Osteocyte (in vitro differentiated cells): Measurements from ENCODE around the gene GABRB1. TPM values are rescaled to one million over a fixed set of nuclear protein-coding genes. Genes with fewer than 3 reads are reported as not detected.
"Not testable (repeated sequence)": the region's sequence is repeated elsewhere in the genome, so short reads cannot be mapped to it uniquely, and the experiment has no call there.

Experiments used
- DNase-seq: peaks from one replicate; pipeline ENCODE4 v3.0.0; 2021; ENCODE audit warnings: mixed read lengths; ENCODE audit not compliant: unreplicated experiment; ENCODE audit errors: extremely low spot score
- H3K27ac Mint-ChIP-seq: one replicate; pipeline ENCODE4 v1.8.0; 2021; ENCODE audit warnings: mild to moderate bottlenecking, mixed read lengths; ENCODE audit not compliant: unreplicated experiment
- H3K27me3 Mint-ChIP-seq: one replicate; pipeline ENCODE4 v1.8.0; 2021; ENCODE audit warnings: mixed read lengths; ENCODE audit not compliant: unreplicated experiment
- H3K36me3 Mint-ChIP-seq: one replicate; pipeline ENCODE4 v1.8.0; 2021; ENCODE audit warnings: mixed read lengths; ENCODE audit not compliant: unreplicated experiment
- H3K4me1 Mint-ChIP-seq: one replicate; pipeline ENCODE4 v1.8.0; 2021; ENCODE audit warnings: mixed read lengths; ENCODE audit not compliant: unreplicated experiment
- H3K4me3 Mint-ChIP-seq: one replicate; pipeline ENCODE4 v1.8.0; 2021; ENCODE audit warnings: mild to moderate bottlenecking, moderate library complexity, mixed read lengths; ENCODE audit not compliant: unreplicated experiment
- H3K9me3 Mint-ChIP-seq: one replicate; pipeline ENCODE4 v1.8.0; 2021; ENCODE audit warnings: mixed read lengths; ENCODE audit not compliant: unreplicated experiment
- CTCF ChIP-seq: fragments of 200-600 bp; sonication (generic); IDR thresholded peaks from 2 replicates; pipeline ENCODE4 v1.5.0; 2021; ENCODE audit warnings: antibody characterized with exemption, mild to moderate bottlenecking, moderate library complexity
- total RNA-seq: library from RNA; stranded (reverse); gene quantifications from 2 replicates; pipeline ENCODE4 v1.2.1, GENCODE V29; 2021

GABRB1 gene
- total RNA-seq, 1 donor from 2014 or later, result not detected

- Mint-ChIP-seq H3K4me3 (no peak overlapping the region), H3K9me3 (no peaks in the 10 kb centered on the region), H3K27me3 (peaks cover 19% of the 10 kb centered on the region), H3K27ac (no peak overlapping the region), H3K36me3 (no peaks in the 10 kb centered on the region), H3K4me1 (no peaks in the 10 kb centered on the region)
- no peak for TF ChIP-seq CTCF
- DNase-seq, result no peak
Measured at GRCh38 chr4:47372561-47372960, 341.2 kb downstream of the GABRB1 start.

GRCh38 chr4:47373174-47373573 lies 341.8 kb downstream of the GABRB1 start:
- no peak for TF ChIP-seq CTCF
- H3K9me3 Mint-ChIP-seq, result no peaks in the 10 kb centered on the region
- no peaks in the 10 kb centered on the region for H3K4me1 Mint-ChIP-seq
- no peak for DNase-seq
- H3K27ac Mint-ChIP-seq, result no peak overlapping the region
- no peaks in the 10 kb centered on the region for H3K36me3 Mint-ChIP-seq
- H3K27me3 Mint-ChIP-seq, result peaks cover 19% of the 10 kb centered on the region
- H3K4me3 Mint-ChIP-seq, result no peak overlapping the region

- no peaks in the 10 kb centered on the region for H3K36me3 Mint-ChIP-seq
- DNase-seq, result no peak
- H3K27me3 Mint-ChIP-seq, result peaks cover 19% of the 10 kb centered on the region
- H3K27ac Mint-ChIP-seq, result no peak overlapping the region
- no peaks in the 10 kb centered on the region for H3K4me1 Mint-ChIP-seq
- no peak for TF ChIP-seq CTCF
- no peak overlapping the region for H3K4me3 Mint-ChIP-seq
- no peaks in the 10 kb centered on the region for H3K9me3 Mint-ChIP-seq
Measured at GRCh38 chr4:47373709-47374108, 342.3 kb downstream of the GABRB1 start.

- H3K9me3 Mint-ChIP-seq, result no peaks in the 10 kb centered on the region
- DNase-seq, result no peak
- no peak for TF ChIP-seq CTCF
- H3K27me3 Mint-ChIP-seq, result peaks cover 19% of the 10 kb centered on the region
- H3K36me3 Mint-ChIP-seq, result no peaks in the 10 kb centered on the region
- no peaks in the 10 kb centered on the region for H3K4me1 Mint-ChIP-seq
- no peak overlapping the region for H3K4me3 Mint-ChIP-seq
- H3K27ac Mint-ChIP-seq, result no peak overlapping the region
Measured at GRCh38 chr4:47374477-47374876, 343.1 kb downstream of the GABRB1 start.

GRCh38 chr4:47378021-47378530 lies 346.7 kb downstream of the GABRB1 start:
- not testable (repeated sequence) for H3K9me3 Mint-ChIP-seq, H3K4me1 Mint-ChIP-seq, H3K36me3 Mint-ChIP-seq, H3K27ac Mint-ChIP-seq, DNase-seq, H3K4me3 Mint-ChIP-seq
- H3K27me3 Mint-ChIP-seq, result peaks cover 12% of the 10 kb centered on the region

- Mint-ChIP-seq H3K27me3 (peaks cover 23% of the 10 kb centered on the region), H3K4me1 (no peaks in the 10 kb centered on the region), H3K36me3 (no peaks in the 10 kb centered on the region), H3K4me3 (no peak overlapping the region), H3K9me3 (no peaks in the 10 kb centered on the region), H3K27ac (no peak overlapping the region)
- TF ChIP-seq CTCF, result no peak
- DNase-seq, result no peak
Measured at GRCh38 chr4:47381172-47381571, 349.8 kb downstream of the GABRB1 start.
